HepG2 (cell line): Measurements from ENCODE around the gene KRT17. TPM values are rescaled to one million over a fixed set of nuclear protein-coding genes. Genes with fewer than 3 reads are reported as not detected.

Experiments
- ATAC-seq: fragments of 200-7000 bp; cut with Tn5 transposase; 3 replicates; pipeline ENCODE4 v1.9.1; 2020; ENCODE audit warnings: mild to moderate bottlenecking, moderate library complexity
- BruUV-seq: library from RNA; stranded (reverse); fragments of 400-500 nt; replicated peaks from 2 replicates; lab custom pipeline; 2021; lab: Mats Ljungman, UMichigan
- CTCF ChIA-PET: fragments of 300-600 bp; formaldehyde crosslinking; extraction: SDS; loops from one replicate; lab custom pipeline; 2021; ENCODE audit warnings: low total read pairs, inconsistent platforms, low intra/inter-chr PET ratio; lab: Yijun Ruan, JAX
- POLR2A ChIA-PET: fragments of 350-600 bp; sonication (Branson Sonifier 250); formaldehyde crosslinking; loops from one replicate; lab custom pipeline; 2020; ENCODE audit warnings: antibody characterized with exemption, inconsistent platforms; lab: Yijun Ruan, JAX
- DNase-seq: peaks from one replicate; pipeline ENCODE4 v3.0.0-alpha.2; 2015; ENCODE audit warnings: low spot score
- FAIRE-seq: peaks from 3 replicates; lab custom pipeline; 2011; peaks lifted over from hg19 to GRCh38; lab: Jason Lieb, UNC
- H2AFZ ChIP-seq: one replicate; pipeline ENCODE4 v1.6.1; 2011; ENCODE audit warnings: low read length, inconsistent platforms
- H3K27ac ChIP-seq: fragments of 300-600 bp; 3 replicates; pipeline ENCODE4 v1.8.0; 2011; ENCODE audit warnings: mixed run types, mild to moderate bottlenecking, mixed read lengths, low read length, inconsistent platforms; ENCODE audit not compliant: insufficient read depth; ENCODE audit errors: extremely low read length
- H3K27me3 ChIP-seq, 2 experiments: fragments of 200-600 bp in 1 of 2; 2 replicates in 1 of 2; 3 replicates in 1 of 2; pipeline versions ENCODE4 v1.6.0 to v1.8.0; 2011; ENCODE audit warnings: low read length in 2 of 2, mild to moderate bottlenecking in 2 of 2, moderate library complexity in 2 of 2, inconsistent platforms in 1 of 2; ENCODE audit not compliant: insufficient read depth in 2 of 2, control insufficient read depth in 1 of 2
- H3K36me3 ChIP-seq, 2 experiments: fragments of 200-600 bp in 1 of 2; replicated peaks in 1 of 2; 2 replicates in 1 of 2; 3 replicates in 1 of 2; pipeline versions ENCODE4 v1.5.1 to v1.8.0; 2011; ENCODE audit warnings: low read length in 2 of 2, inconsistent platforms in 1 of 2; ENCODE audit not compliant: insufficient read depth in 2 of 2, control insufficient read depth in 1 of 2
- H3K4me1 ChIP-seq: 2 replicates; pipeline ENCODE4 v1.5.1; 2012; ENCODE audit warnings: low read length, inconsistent platforms; ENCODE audit not compliant: insufficient read depth
- H3K4me2 ChIP-seq: 2 replicates; pipeline ENCODE4 v1.6.0; 2011; ENCODE audit warnings: low read depth, low read length, inconsistent platforms
- H3K4me3 ChIP-seq, 3 experiments: fragments of 200-600 bp in 1 of 3; sonication (generic), shearing (Covaris generic) in 1 of 3; replicated peaks in 1 of 3; 2 replicates each; pipeline ENCODE4 v1.5.1; 2011 to 2016; ENCODE audit warnings: low read length in 3 of 3, inconsistent platforms in 2 of 3, low read depth in 2 of 3, mild to moderate bottlenecking in 2 of 3, control low read depth in 1 of 3, mixed read lengths in 1 of 3; ENCODE audit not compliant: insufficient read depth in 1 of 3
- H3K79me2 ChIP-seq: one replicate; pipeline ENCODE4 v1.6.1; 2011; ENCODE audit warnings: low read length, inconsistent platforms; ENCODE audit not compliant: insufficient read depth
- H3K9ac ChIP-seq: 2 replicates; pipeline ENCODE4 v1.6.0; 2011; ENCODE audit warnings: mild to moderate bottlenecking, low read depth, low read length, inconsistent platforms; ENCODE audit not compliant: insufficient read depth
- H3K9me3 ChIP-seq: 2 replicates; pipeline ENCODE4 v1.5.1; 2012; ENCODE audit warnings: mild to moderate bottlenecking, low read length
- H4K20me1 ChIP-seq: 2 replicates; pipeline ENCODE4 v1.6.0; 2011; ENCODE audit warnings: inconsistent platforms, mild to moderate bottlenecking, low read length, moderate library complexity; ENCODE audit not compliant: insufficient read depth
- BHLHE40 ChIP-seq: IDR thresholded peaks from 2 replicates; pipeline ENCODE4 v1.6.1; 2011; ENCODE audit warnings: low read length, improper control_type of control experiment
- FOXA3 ChIP-seq: IDR thresholded peaks from 2 replicates; pipeline ENCODE4 v1.6.1; 2016; ENCODE audit warnings: missing genetic modification reagents, missing compliant biosample characterization
- MXD1 ChIP-seq: sonication (generic); formaldehyde crosslinking; IDR thresholded peaks from 2 replicates; pipeline ENCODE4 v1.4.0; 2020; ENCODE audit warnings: mild to moderate bottlenecking, missing genetic modification reagents
- NCOA2 ChIP-seq: sonication (generic); formaldehyde crosslinking; IDR thresholded peaks from 2 replicates; pipeline ENCODE4 v1.8.0; 2022; ENCODE audit warnings: inconsistent platforms
- PITX1 ChIP-seq: sonication (generic); formaldehyde crosslinking; IDR thresholded peaks from 2 replicates; pipeline ENCODE4 v1.5.1; 2020; ENCODE audit warnings: mild to moderate bottlenecking, missing genetic modification reagents
- TFE3 ChIP-seq: IDR thresholded peaks from 2 replicates; pipeline ENCODE4 v1.6.1; 2016
- TOPORS ChIP-seq: sonication (generic); formaldehyde crosslinking; IDR thresholded peaks from 2 replicates; pipeline ENCODE4 v1.8.0; 2023; ENCODE audit warnings: mild to moderate bottlenecking, missing genetic modification reagents
- ZBTB37 ChIP-seq: sonication (generic); formaldehyde crosslinking; IDR thresholded peaks from 2 replicates; pipeline ENCODE4 v1.4.0; 2020; ENCODE audit warnings: mild to moderate bottlenecking, missing genetic modification reagents
- ZMAT5 ChIP-seq: sonication (generic); formaldehyde crosslinking; IDR thresholded peaks from 2 replicates; pipeline ENCODE4 v1.5.0; 2020; ENCODE audit warnings: mild to moderate bottlenecking, low read depth, missing genetic modification reagents, borderline replicate concordance
- ZNF589 ChIP-seq: sonication (generic); formaldehyde crosslinking; conservative IDR thresholded peaks from 2 replicates; pipeline ENCODE4 v1.8.0; 2022; ENCODE audit warnings: mild to moderate bottlenecking, moderate library complexity, missing genetic modification reagents
- WGBS: methylation state at CpG from one replicate; pipeline ENCODE4 v1.1.6; 2017; ENCODE audit warnings: low lambda C conversion rate; 5-methylcytosine and 5-hydroxymethylcytosine counted together
- in situ Hi-C: cut with HindIII; loops from 2 replicates; pipeline ENCODE4 v1.10.0; 2017; ENCODE audit warnings: low pct_unique_long_range_greater_than_20kb; ENCODE audit not compliant: extremely low pct_ligation_motif_present
- intact Hi-C: fragments of 100-400 bp; cut with micrococcal nuclease; formaldehyde crosslinking; loops from one replicate; pipeline ENCODE4 v1.10.0; 2022; ENCODE audit not compliant: unreplicated experiment
- polyA plus RNA-seq, 8 experiments: library from polyadenylated mRNA; depleted of rRNA in 3 of 8; stranded (reverse) in 7 of 8; unstranded in 1 of 8; fragments of >200 nt; fragmentation: Illumina TruSeq in 4 of 8; extraction: Trizol in 4 of 8; gene quantifications; 2 replicates each; pipeline versions ENCODE4 v1.2.1 to v1.2.3, GENCODE V29; 2011 to 2016; ENCODE audit warnings: low read depth in 4 of 8, missing spikeins in 1 of 8, mixed read lengths in 1 of 8; ENCODE audit not compliant: insufficient read depth in 1 of 8
- total RNA-seq, 5 experiments: library from RNA; depleted of rRNA; stranded (reverse); fragments of >200 nt; fragmentation: Illumina TruSeq; extraction: Trizol; gene quantifications; 2 replicates each; pipeline ENCODE4 v1.2.3, GENCODE V29; 2016; ENCODE audit warnings: low read depth in 1 of 5

The KRT17 gene
- total and polyA plus RNA-seq, 2 of the 13 experiments (the other 11 are each of a cell fraction or from before 2014, with no cell fraction given): 0.38 to 0.82 TPM

- in situ Hi-C loops: no loop called here
- ChIA-PET POLR2A (interaction anchor here (2.3 kb wide), 1 partner anchor 17 kb away, joined by 14 read pairs; the partner anchor contains the start of gene EIF1), CTCF (interaction anchor here (1.3 kb wide), 1 partner anchor 23 kb away, joined by 3 read pairs; no protein-coding TSS in a partner anchor)
- intact Hi-C loops: no loop called here
- Histone ChIP-seq H3K4me3 (no peak overlapping the region), H3K27ac (no peak overlapping the region), H3K27me3 (peaks cover 0 to 5% of the 10 kb centered on the region in 2 experiments; a peak in 2 of 5 replicates), H3K4me2 (no peak overlapping the region), H3K9ac (no peak overlapping the region), H3K79me2 (no peaks in the 10 kb centered on the region), H3K9me3 (no peaks in the 10 kb centered on the region), H4K20me1 (no peaks in the 10 kb centered on the region), H3K4me1 (peaks cover 45% of the 10 kb centered on the region), H2AFZ (no peak overlapping the region), H3K36me3 (no peaks in the 10 kb centered on the region)
- FAIRE-seq: no peak
- no peak for TF ChIP-seq BHLHE40
- TF ChIP-seq ZBTB37 (CRISPR knock-in tag): no peak
- TF ChIP-seq ZNF589: no peak
- TF ChIP-seq MXD1 (CRISPR knock-in tag): no peak
- TF ChIP-seq TFE3: no peak
- TF ChIP-seq FOXA3 (CRISPR knock-in tag): no peak
- TF ChIP-seq NCOA2: no peak
- no peak for TF ChIP-seq TOPORS
- TF ChIP-seq PITX1 (CRISPR knock-in tag): no peak
- TF ChIP-seq ZMAT5: no peak
- DNase-seq: no peak
- no TSS peak for BruUV-seq
- no peak for ATAC-seq
- WGBS: 28% methylated on average over 7 of the region's 7 CpGs
These were observed 47.8 kb upstream of the KRT17 start for GRCh38 chr17:41672153-41672552.
